ENCODE measurements around the gene NCK2. TPM values are rescaled to one million over a fixed set of nuclear protein-coding genes. Genes with fewer than 3 reads are reported as not detected.

NCK2 gene
- total RNA-seq, 5 donors from 2014 or later (not counting 1 experiment from before 2014, with no cell fraction given) = 97.7 to 154 (median 120) TPM

- Histone ChIP-seq H3K36me3 (ENCODE audit: control insufficient read depth in 2 of 2, extremely low read depth in 1 of 2, insufficient read depth in 1 of 2, low read length in 1 of 2) (peaks cover 2 to 13% of the 10 kb centered on the region in 2 donors), H3K27ac (ENCODE audit: low read length) (peak overlapping the region; percentile 91), H3K9me3 (no peaks in the 10 kb centered on the region), H3K27me3 (replicated peaks in 1 of 2; ENCODE audit: control insufficient read depth in 2 of 2, extremely low read depth in 1 of 2, insufficient read depth in 2 of 2, low read length in 1 of 2) (no peaks in the 10 kb centered on the region), H3K4me3 (ENCODE audit: control insufficient read depth in 1 of 2, extremely low read depth in 1 of 2, low read length in 1 of 2) (peak overlapping the region in 1 of 2 donors; percentile 33), H3K4me1 (ENCODE audit: control insufficient read depth in 1 of 2, extremely low read depth in 1 of 2, insufficient read depth in 2 of 2, low read length in 2 of 2) (peaks cover 69 to 91% of the 10 kb centered on the region in 2 experiments)
- H3K9me3 Mint-ChIP-seq = no peaks in the 10 kb centered on the region
- ATAC-seq (replicated peaks in 1 of 4) (peak; percentile 35 to 40 (median 37)), DNase-seq (peak in 2 of 35 experiments; percentile 42 to 47)
- POLR2A ChIA-PET = interaction anchor here in 1 of 2 donors (0.6 to 1.9 kb wide), 4 partner anchors 8 to 220 kb away, joined by 3 to 9 read pairs (median 4); no protein-coding TSS in a partner anchor
- H3K27me3 Mint-ChIP-seq = no peaks in the 10 kb centered on the region
- peak overlapping the region; percentile 88 to 98 for H3K27ac Mint-ChIP-seq
- H3K4me3 Mint-ChIP-seq = peak overlapping the region; percentile 58 to 82 (median 71)
- WGBS (ENCODE audit: insufficient coverage) = 21% methylated on average over 6 of the region's 9 CpGs
- CTCF ChIA-PET = interaction anchor here (0.5 to 3.2 kb wide), 6 partner anchors 10 to 805 kb away, joined by 3 to 16 read pairs (median 6); no protein-coding TSS in a partner anchor
- peaks cover 95 to 98% (median 98%) of the 10 kb centered on the region in 3 donors for H3K4me1 Mint-ChIP-seq
- peaks cover 23% of the 10 kb centered on the region for H3K36me3 Mint-ChIP-seq
Observed at GRCh38 chr2:105777506-105778055, 32.9 kb downstream of the NCK2 start.

DNA sequence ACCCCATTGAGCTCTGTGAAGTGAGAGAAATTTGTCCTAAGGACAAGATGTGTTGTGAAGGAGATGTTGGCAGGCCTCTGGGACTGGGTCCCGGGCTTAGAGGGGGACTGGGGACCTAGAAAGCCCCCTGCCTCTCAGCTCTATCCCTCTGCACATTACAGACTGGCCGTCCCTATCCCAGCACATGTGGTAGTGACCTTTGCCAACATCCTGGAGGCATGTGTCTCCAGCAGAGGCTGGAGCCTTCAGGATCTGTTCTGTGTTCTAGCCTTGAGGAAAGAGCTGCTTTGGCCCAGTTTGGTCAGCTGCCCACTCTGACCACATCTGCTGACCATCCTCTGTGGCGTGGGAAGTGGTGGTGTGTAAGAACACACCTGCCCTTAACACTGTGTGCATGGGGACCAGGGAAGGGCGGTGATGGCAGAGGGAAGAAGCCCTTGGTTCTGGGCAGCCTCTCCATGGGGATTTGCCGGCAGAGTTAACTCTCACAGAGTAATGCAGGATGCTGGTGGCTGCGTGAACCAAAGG is 33.4 kb downstream of the NCK2 start:
- CTCF ChIA-PET = interaction anchor here (0.5 to 3.2 kb wide), 5 partner anchors 10 to 804 kb away, joined by 3 to 16 read pairs (median 8); no protein-coding TSS in a partner anchor
- Mint-ChIP-seq H3K27ac (peak overlapping the region; percentile 88 to 98), H3K9me3 (no peaks in the 10 kb centered on the region), H3K27me3 (no peaks in the 10 kb centered on the region), H3K4me3 (peak overlapping the region; percentile 58 to 82 (median 71)), H3K36me3 (peaks cover 21% of the 10 kb centered on the region), H3K4me1 (peaks cover 95 to 98% (median 98%) of the 10 kb centered on the region in 3 donors)
- POLR2A ChIA-PET = interaction anchor here in 1 of 2 donors (0.6 to 1.9 kb wide), 3 partner anchors 9 to 41 kb away, joined by 4 to 9 read pairs (median 5); no protein-coding TSS in a partner anchor
- no peak overlapping the region for H3K4me3 ChIP-seq (ENCODE audit: control insufficient read depth in 1 of 2, extremely low read depth in 1 of 2, low read length in 1 of 2)
- 97% methylated on average over 3 of the region's 6 CpGs for WGBS (ENCODE audit: insufficient coverage)
- peak in 1 of 4 experiments; percentile 1 for ATAC-seq (replicated peaks in 1 of 4)
- no peak for DNase-seq
- H3K27me3 ChIP-seq (replicated peaks in 1 of 2; ENCODE audit: control insufficient read depth in 2 of 2, extremely low read depth in 1 of 2, insufficient read depth in 2 of 2, low read length in 1 of 2) = no peaks in the 10 kb centered on the region
- H3K27ac ChIP-seq (ENCODE audit: low read length) = peak overlapping the region; percentile 91
- H3K36me3 ChIP-seq (ENCODE audit: control insufficient read depth in 2 of 2, extremely low read depth in 1 of 2, insufficient read depth in 1 of 2, low read length in 1 of 2) = peaks cover 2 to 13% of the 10 kb centered on the region in 2 donors
- peaks cover 70 to 91% of the 10 kb centered on the region in 2 experiments for H3K4me1 ChIP-seq (ENCODE audit: control insufficient read depth in 1 of 2, extremely low read depth in 1 of 2, insufficient read depth in 2 of 2, low read length in 2 of 2)
- H3K9me3 ChIP-seq = no peaks in the 10 kb centered on the region

DNA sequence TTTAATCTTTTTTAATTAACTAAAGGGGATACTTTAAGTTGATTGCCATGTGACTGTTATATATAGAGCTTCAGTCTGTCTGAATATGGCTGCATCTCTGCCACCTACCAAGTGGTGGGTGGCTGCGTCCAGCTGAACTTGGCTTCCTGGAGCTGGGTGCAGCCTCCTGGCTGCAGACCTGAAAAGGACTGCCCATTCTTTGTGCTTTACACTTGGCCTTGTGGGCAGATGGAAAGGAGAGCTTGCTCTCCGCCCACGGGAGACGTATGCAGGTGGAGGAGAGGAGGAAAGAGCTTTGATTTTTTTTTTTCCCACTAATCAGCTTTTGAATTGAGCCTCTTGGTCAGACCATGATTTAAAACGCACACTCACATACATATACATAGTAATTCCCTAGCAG is 34.7 kb downstream of the NCK2 start:
- H3K27ac Mint-ChIP-seq = peak overlapping the region; percentile 93 to 96

GRCh38 chr2:105780606-105781005 is 35.9 kb downstream of the NCK2 start:
- DNase-seq (no peak), ATAC-seq (replicated peaks in 1 of 4) (no peak)
- H3K27me3 Mint-ChIP-seq = no peaks in the 10 kb centered on the region
- CTCF ChIA-PET = no interaction called here
- peak overlapping the region; percentile 88 to 92 for H3K27ac Mint-ChIP-seq
- peaks cover 7 to 23% of the 10 kb centered on the region in 2 donors for H3K36me3 ChIP-seq (ENCODE audit: control insufficient read depth in 2 of 2, extremely low read depth in 1 of 2, insufficient read depth in 1 of 2, low read length in 1 of 2)
- no peaks in the 10 kb centered on the region for H3K27me3 ChIP-seq (replicated peaks in 1 of 2; ENCODE audit: control insufficient read depth in 2 of 2, extremely low read depth in 1 of 2, insufficient read depth in 2 of 2, low read length in 1 of 2)
- H3K4me1 ChIP-seq (ENCODE audit: control insufficient read depth in 1 of 2, extremely low read depth in 1 of 2, insufficient read depth in 2 of 2, low read length in 2 of 2) = peaks cover 72 to 96% of the 10 kb centered on the region in 2 experiments
- H3K9me3 ChIP-seq = no peaks in the 10 kb centered on the region
- H3K9me3 Mint-ChIP-seq = no peaks in the 10 kb centered on the region
- H3K4me3 Mint-ChIP-seq = peak overlapping the region; percentile 22 to 66 (median 26)
- no peak overlapping the region for H3K4me3 ChIP-seq (ENCODE audit: control insufficient read depth in 1 of 2, extremely low read depth in 1 of 2, low read length in 1 of 2)
- WGBS (ENCODE audit: insufficient coverage) = no CpG with 5 or more reads among the region's 5 CpGs
- peaks cover 14% of the 10 kb centered on the region for H3K36me3 Mint-ChIP-seq
- POLR2A ChIA-PET = no interaction called here
- H3K27ac ChIP-seq (ENCODE audit: low read length) = peak overlapping the region; percentile 22
- peaks cover 95 to 98% (median 97%) of the 10 kb centered on the region in 3 donors for H3K4me1 Mint-ChIP-seq

More for the DNA sequence above, 34.7 kb downstream of the NCK2 start:
- no CpG with 5 or more reads among the region's 5 CpGs for WGBS (ENCODE audit: insufficient coverage)
- peak overlapping the region; percentile 48 for H3K27ac ChIP-seq (ENCODE audit: low read length)
- H3K4me3 ChIP-seq (ENCODE audit: control insufficient read depth in 1 of 2, extremely low read depth in 1 of 2, low read length in 1 of 2) = no peak overlapping the region
- DNase-seq (no peak), ATAC-seq (replicated peaks in 1 of 4) (no peak)
- H3K4me1 Mint-ChIP-seq = peaks cover 95 to 98% (median 98%) of the 10 kb centered on the region in 3 donors
- no peaks in the 10 kb centered on the region for H3K27me3 ChIP-seq (replicated peaks in 1 of 2; ENCODE audit: control insufficient read depth in 2 of 2, extremely low read depth in 1 of 2, insufficient read depth in 2 of 2, low read length in 1 of 2)
- peaks cover 14% of the 10 kb centered on the region for H3K36me3 Mint-ChIP-seq
- no peaks in the 10 kb centered on the region for H3K27me3 Mint-ChIP-seq
- H3K4me1 ChIP-seq (ENCODE audit: control insufficient read depth in 1 of 2, extremely low read depth in 1 of 2, insufficient read depth in 2 of 2, low read length in 2 of 2) = peaks cover 75 to 91% of the 10 kb centered on the region in 2 experiments
- ChIA-PET POLR2A (interaction anchor here (0.5 to 1.9 kb wide), 4 partner anchors 11 to 32 kb away, joined by 3 to 5 read pairs (median 4); no protein-coding TSS in a partner anchor), CTCF (interaction anchor here (0.5 to 3.2 kb wide), 6 partner anchors 8 to 381 kb away, joined by 3 to 16 read pairs (median 4); partner anchors contain the start of gene FHL2 (in 1 of the 2))
- H3K36me3 ChIP-seq (ENCODE audit: control insufficient read depth in 2 of 2, extremely low read depth in 1 of 2, insufficient read depth in 1 of 2, low read length in 1 of 2) = peaks cover 7 to 17% of the 10 kb centered on the region in 2 donors
- peak overlapping the region; percentile 17 to 50 (median 49) for H3K4me3 Mint-ChIP-seq
- no peaks in the 10 kb centered on the region for H3K9me3 ChIP-seq
- H3K9me3 Mint-ChIP-seq = no peaks in the 10 kb centered on the region

DNA sequence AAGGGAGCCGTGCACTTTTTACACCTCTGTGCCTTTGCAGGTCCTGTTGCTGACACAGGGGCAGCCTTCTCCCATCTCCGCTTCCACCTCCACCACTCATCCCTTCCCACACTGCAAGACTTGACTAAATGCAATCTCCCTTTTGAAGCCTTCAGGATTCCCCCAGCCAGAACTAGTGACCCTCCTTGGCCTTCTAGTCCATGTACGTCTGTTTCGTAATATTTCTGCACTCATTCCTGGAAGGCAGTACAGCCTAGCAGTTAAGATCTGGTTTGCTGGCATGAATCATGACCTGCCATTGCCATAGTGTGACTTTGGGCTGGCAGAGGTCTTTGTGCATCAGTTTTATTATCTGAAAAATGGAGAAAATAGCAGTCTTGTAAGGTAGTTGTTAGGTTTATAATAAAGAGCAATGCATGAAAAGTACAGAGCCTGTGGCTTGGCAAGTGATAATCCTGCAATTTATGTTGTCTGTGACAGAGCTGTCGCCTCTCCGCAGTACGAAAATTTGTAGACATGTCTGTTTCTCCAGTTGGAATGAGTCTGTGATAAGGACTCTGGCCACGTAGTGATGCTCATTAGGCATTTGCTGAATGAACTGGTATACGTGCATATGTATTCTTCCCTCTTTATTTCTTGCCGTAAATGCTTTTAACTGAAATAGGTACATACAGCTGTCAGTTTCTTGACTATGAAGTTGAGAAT is 36.7 kb downstream of the NCK2 start:
- peak overlapping the region; percentile 22 to 66 (median 25) for H3K4me3 Mint-ChIP-seq
- H3K4me1 Mint-ChIP-seq = peaks cover 95 to 98% (median 97%) of the 10 kb centered on the region in 3 donors
- ATAC-seq (replicated peaks in 1 of 4) (no peak), DNase-seq (no peak)
- H3K36me3 ChIP-seq (ENCODE audit: control insufficient read depth in 2 of 2, extremely low read depth in 1 of 2, insufficient read depth in 1 of 2, low read length in 1 of 2) = peaks cover 7 to 25% of the 10 kb centered on the region in 2 donors
- H3K27ac ChIP-seq (ENCODE audit: low read length) = peak overlapping the region; percentile 22
- ChIA-PET POLR2A (interaction anchor here in 1 of 2 donors (0.6 kb wide), 1 partner anchor 64 kb away, joined by 3 read pairs; no protein-coding TSS in a partner anchor), CTCF (interaction anchor here (0.6 to 0.8 kb wide), 2 partner anchors 12 to 207 kb away, joined by 4 read pairs; no protein-coding TSS in a partner anchor)
- peaks cover 17% of the 10 kb centered on the region for H3K36me3 Mint-ChIP-seq
- peaks cover 76 to 96% of the 10 kb centered on the region in 2 experiments for H3K4me1 ChIP-seq (ENCODE audit: control insufficient read depth in 1 of 2, extremely low read depth in 1 of 2, insufficient read depth in 2 of 2, low read length in 2 of 2)
- 69% methylated on average over 4 of the region's 10 CpGs for WGBS (ENCODE audit: insufficient coverage)
- H3K4me3 ChIP-seq (ENCODE audit: control insufficient read depth in 1 of 2, extremely low read depth in 1 of 2, low read length in 1 of 2) = no peak overlapping the region
- H3K27ac Mint-ChIP-seq = peak overlapping the region; percentile 88 to 92
- no peaks in the 10 kb centered on the region for H3K9me3 Mint-ChIP-seq
- H3K27me3 ChIP-seq (replicated peaks in 1 of 2; ENCODE audit: control insufficient read depth in 2 of 2, extremely low read depth in 1 of 2, insufficient read depth in 2 of 2, low read length in 1 of 2) = no peaks in the 10 kb centered on the region
- H3K9me3 ChIP-seq = no peaks in the 10 kb centered on the region
- H3K27me3 Mint-ChIP-seq = no peaks in the 10 kb centered on the region
